Prostate gland (tissue), 2 donors: ENCODE results near the gene MCEMP1. TPM values are rescaled to one million over a fixed set of nuclear protein-coding genes. Genes with fewer than 3 reads are reported as not detected.

Source experiments
- DNase-seq: peaks from one replicate; pipeline ENCODE4 v3.0.0-alpha.2; 2019; ENCODE audit warnings: low spot score
- H3K27ac ChIP-seq, 2 donors: fragments of 200-600 bp; sonication (generic); 2 replicates each; pipeline ENCODE4 v1.5.1; 2017 to 2019
- H3K27me3 ChIP-seq: fragments of 200-600 bp; sonication (generic); replicated peaks from 2 replicates; pipeline ENCODE4 v1.5.1; 2019; ENCODE audit not compliant: insufficient read depth
- H3K36me3 ChIP-seq, 2 donors: fragments of 200-600 bp; sonication (generic); 1 replicate in 1 of 2; 2 replicates in 1 of 2; pipeline versions ENCODE4 v1.5.1 to v1.8.1; 2017 to 2019
- H3K4me1 ChIP-seq: fragments of 200-600 bp; sonication (generic); replicated peaks from 2 replicates; pipeline ENCODE4 v1.5.1; 2019
- H3K4me3 ChIP-seq, 2 donors: fragments of 200-600 bp; sonication (generic); 2 replicates each; pipeline ENCODE4 v1.5.1; 2017 to 2019
- H3K9me3 ChIP-seq: fragments of 200-600 bp; sonication (generic); 2 replicates; pipeline ENCODE4 v1.5.1; 2017
- CTCF ChIP-seq, 4 experiments: fragments of 200-600 bp in 2 of 4; fragments of 450-650 bp in 2 of 4; sonication (generic) in 2 of 4; IDR thresholded peaks; 1 replicate in 3 of 4; 2 replicates in 1 of 4; pipeline ENCODE4 v1.5.1; 2016 to 2019; ENCODE audit warnings: antibody characterized with exemption in 4 of 4, mild to moderate bottlenecking in 2 of 4, moderate library complexity in 2 of 4
- POLR2A ChIP-seq: fragments of 450-650 bp; IDR thresholded peaks from one replicate; pipeline ENCODE4 v1.6.1; 2016; ENCODE audit warnings: antibody characterized with exemption, mild to moderate bottlenecking
- POLR2AphosphoS5 ChIP-seq: sonication (generic); formaldehyde crosslinking; IDR thresholded peaks from one replicate; pipeline ENCODE4 v1.6.1; 2017; ENCODE audit warnings: antibody characterized with exemption
- WGBS: methylation state at CpG from one replicate; pipeline ENCODE4 v1.1.5; 2018; 5-methylcytosine and 5-hydroxymethylcytosine counted together
- intact Hi-C: fragments of 100-400 bp; cut with DNase I; formaldehyde crosslinking; loops from one replicate; pipeline ENCODE4 v1.14.2; 2022
- total RNA-seq, 2 donors: library from RNA; depleted of rRNA; stranded (reverse); fragments of >200 nt; gene quantifications; one replicate each; pipeline ENCODE4 v1.1.0, GENCODE V29; 2016

The MCEMP1 gene
- total RNA-seq, 2 donors from 2014 or later, result 0.28 TPM; not detected in 1

- no peak for TF ChIP-seq POLR2A
- peak in 3 of 4 experiments; percentile 42 to 69 (median 61) for TF ChIP-seq CTCF (IDR thresholded peaks at IDR 0.05)
- peak; percentile 67 for TF ChIP-seq POLR2AphosphoS5
- intact Hi-C loops, result no loop called here
- 8% methylated on average over 40 of the region's 43 CpGs for WGBS
Observed at GRCh38 chr19:7681340-7682174, 4.7 kb downstream of the MCEMP1 start.

GRCh38 chr19:7682175-7682855 lies 5.4 kb downstream of the MCEMP1 start:
- no peak for TF ChIP-seq POLR2A
- no peak for TF ChIP-seq POLR2AphosphoS5
- TF ChIP-seq CTCF (IDR thresholded peaks at IDR 0.05), result no peak
- Histone ChIP-seq H3K36me3 (peaks cover 0 to 10% of the 10 kb centered on the region in 2 donors), H3K9me3 (no peaks in the 10 kb centered on the region), H3K4me3 (peak overlapping the region; percentile 100), H3K4me1 (no peaks in the 10 kb centered on the region), H3K27ac (no peak overlapping the region), H3K27me3 (no peaks in the 10 kb centered on the region)
- 84% methylated on average over 69 of the region's 74 CpGs for WGBS
- intact Hi-C loops, result no loop called here
- no peak for DNase-seq

More at GRCh38 chr19:7681340-7682174, 4.7 kb downstream of the MCEMP1 start:
- peak; percentile 69 for DNase-seq
- no peaks in the 10 kb centered on the region for H3K27me3 ChIP-seq
- peaks cover 0 to 10% of the 10 kb centered on the region in 2 donors for H3K36me3 ChIP-seq
- no peaks in the 10 kb centered on the region for H3K4me1 ChIP-seq
- peak overlapping the region; percentile 100 for H3K4me3 ChIP-seq
- H3K27ac ChIP-seq, result peak overlapping the region; percentile 90 to 91
- no peaks in the 10 kb centered on the region for H3K9me3 ChIP-seq

GRCh38 chr19:7685546-7686445 lies 8.9 kb downstream of the MCEMP1 start:
- no peak for DNase-seq
- intact Hi-C loops, result loop anchor here (2.0 kb wide), 1 partner anchor 35 kb away; no protein-coding TSS in a partner anchor

GRCh38 chr19:7687177-7687576 lies 10.3 kb downstream of the MCEMP1 start:
- H3K27me3 ChIP-seq, result no peaks in the 10 kb centered on the region
- 87% methylated on average over 12 of the region's 12 CpGs for WGBS
- no peak overlapping the region for H3K27ac ChIP-seq
- DNase-seq, result no peak
- H3K36me3 ChIP-seq, result peaks cover 0 to 10% of the 10 kb centered on the region in 2 donors
- H3K4me3 ChIP-seq, result no peak overlapping the region
- no peaks in the 10 kb centered on the region for H3K4me1 ChIP-seq
- no peaks in the 10 kb centered on the region for H3K9me3 ChIP-seq
- TF ChIP-seq POLR2A (no peak), POLR2AphosphoS5 (no peak), CTCF (IDR thresholded peaks at IDR 0.05) (no peak)
- intact Hi-C loops, result no loop called here

More at GRCh38 chr19:7685546-7686445, 8.9 kb downstream of the MCEMP1 start:
- Histone ChIP-seq H3K4me3 (no peak overlapping the region), H3K27me3 (no peaks in the 10 kb centered on the region), H3K36me3 (peaks cover 0 to 10% of the 10 kb centered on the region in 2 donors), H3K4me1 (no peaks in the 10 kb centered on the region), H3K27ac (no peak overlapping the region), H3K9me3 (no peaks in the 10 kb centered on the region)
- no peak for TF ChIP-seq CTCF (IDR thresholded peaks at IDR 0.05)
- TF ChIP-seq POLR2AphosphoS5, result no peak
- TF ChIP-seq POLR2A, result no peak
- 40% methylated on average over 19 of the region's 19 CpGs for WGBS
